Measurements from ENCODE around the gene SLC6A6.

GRCh38 chr3:14484741-14485140 lies 82.3 kb downstream of the SLC6A6 start:
- TF ChIP-seq CTCF (IDR thresholded peaks at IDR 0.05), result no peak
- TF ChIP-seq POLR2A (IDR thresholded peaks at IDR 0.05), result no peak
